ENCODE results near the gene ADCK2.
A peak's percentile ranks its signal among the peaks of the same experiment; 100 is the strongest.

DNA sequence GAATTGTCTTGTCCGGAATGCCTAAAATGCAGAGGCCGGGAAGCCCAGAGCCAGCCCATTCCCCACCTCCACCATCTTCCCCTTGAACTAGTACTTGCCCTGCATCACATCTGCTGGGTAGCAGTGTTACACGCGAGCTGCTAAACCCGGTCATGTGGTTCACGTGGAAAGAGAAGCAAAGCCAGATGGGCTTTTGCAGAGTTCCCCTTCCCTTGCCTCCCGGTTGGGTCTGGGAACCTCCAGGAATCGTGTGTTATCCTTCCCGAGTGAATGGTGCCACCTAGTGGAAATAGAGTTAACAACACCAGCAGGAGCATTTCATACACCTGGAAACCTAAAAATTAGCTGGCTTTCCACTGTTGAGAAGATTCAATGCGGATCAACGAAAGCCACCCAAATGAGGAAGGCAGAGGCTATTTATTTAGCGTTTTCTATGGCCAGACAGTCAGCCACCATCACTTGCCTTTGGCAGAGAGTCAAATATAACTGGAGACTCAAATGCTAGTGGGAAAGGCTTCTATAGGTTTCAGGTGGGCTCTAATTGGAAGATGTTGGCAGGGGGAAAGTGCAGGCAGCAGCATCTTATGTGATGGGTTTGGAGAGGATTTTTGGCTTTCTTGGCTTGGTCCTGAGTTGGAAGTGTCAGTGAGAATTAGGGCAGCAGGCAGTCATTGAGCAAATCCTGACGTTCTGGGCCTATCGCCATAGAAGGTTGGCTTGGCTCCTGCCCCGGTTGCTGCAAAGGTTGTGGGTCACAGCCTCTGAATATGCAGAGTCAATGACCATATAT is 19.2 kb upstream of the ADCK2 start:
- TF ChIP-seq, protein P1, sequence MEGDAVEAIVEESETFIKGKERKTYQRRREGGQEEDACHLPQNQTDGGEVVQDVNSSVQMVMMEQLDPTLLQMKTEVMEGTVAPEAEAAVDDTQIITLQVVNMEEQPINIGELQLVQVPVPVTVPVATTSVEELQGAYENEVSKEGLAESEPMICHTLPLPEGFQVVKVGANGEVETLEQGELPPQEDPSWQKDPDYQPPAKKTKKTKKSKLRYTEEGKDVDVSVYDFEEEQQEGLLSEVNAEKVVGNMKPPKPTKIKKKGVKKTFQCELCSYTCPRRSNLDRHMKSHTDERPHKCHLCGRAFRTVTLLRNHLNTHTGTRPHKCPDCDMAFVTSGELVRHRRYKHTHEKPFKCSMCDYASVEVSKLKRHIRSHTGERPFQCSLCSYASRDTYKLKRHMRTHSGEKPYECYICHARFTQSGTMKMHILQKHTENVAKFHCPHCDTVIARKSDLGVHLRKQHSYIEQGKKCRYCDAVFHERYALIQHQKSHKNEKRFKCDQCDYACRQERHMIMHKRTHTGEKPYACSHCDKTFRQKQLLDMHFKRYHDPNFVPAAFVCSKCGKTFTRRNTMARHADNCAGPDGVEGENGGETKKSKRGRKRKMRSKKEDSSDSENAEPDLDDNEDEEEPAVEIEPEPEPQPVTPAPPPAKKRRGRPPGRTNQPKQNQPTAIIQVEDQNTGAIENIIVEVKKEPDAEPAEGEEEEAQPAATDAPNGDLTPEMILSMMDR (IDR thresholded peaks at IDR 0.05; ENCODE audit: insufficient read depth, low read length, poor library complexity, severe bottlenecking): peak; percentile 71
- no peak for TF ChIP-seq EZH2phosphoT487 (conservative IDR thresholded peaks at IDR 0.05; ENCODE audit: low read length)
